GM23338 (cell line): Measurements from ENCODE around the gene DNAI1. TPM values are rescaled to one million over a fixed set of nuclear protein-coding genes. Genes with fewer than 3 reads are reported as not detected.

Experiments used
- ATAC-seq: fragments of 200-7000 bp; cut with Tn5 transposase; 3 replicates; pipeline ENCODE4 v1.9.1; 2020
- DNase-seq: peaks from one replicate; pipeline ENCODE4 v3.0.0-alpha.2; 2015; ENCODE audit warnings: low spot score
- H2AFZ ChIP-seq: fragments of 200-600 bp; sonication (generic); 2 replicates; pipeline ENCODE4 v1.8.0; 2016; ENCODE audit warnings: antibody characterized with exemption, mild to moderate bottlenecking, moderate library complexity
- H3F3A ChIP-seq: fragments of 200-600 bp; sonication (generic); replicated peaks from 2 replicates; pipeline ENCODE4 v1.8.0; 2017; ENCODE audit warnings: antibody characterized with exemption, mixed run types, low read depth
- H3K27ac ChIP-seq: fragments of 200-600 bp; sonication (generic); 2 replicates; pipeline ENCODE4 v1.6.1; 2016; ENCODE audit warnings: low read depth
- H3K27me3 ChIP-seq: fragments of 200-600 bp; sonication (generic); 2 replicates; pipeline ENCODE4 v1.8.0; 2016; ENCODE audit warnings: mild to moderate bottlenecking, mixed run types, moderate library complexity; ENCODE audit not compliant: insufficient read depth
- H3K36me3 ChIP-seq: fragments of 200-600 bp; sonication (generic); 2 replicates; pipeline ENCODE4 v1.8.0; 2016; ENCODE audit warnings: mild to moderate bottlenecking; ENCODE audit not compliant: insufficient read depth
- H3K4me1 ChIP-seq: fragments of 200-600 bp; sonication (generic); 2 replicates; pipeline ENCODE4 v1.8.0; 2016; ENCODE audit warnings: mild to moderate bottlenecking, moderate library complexity; ENCODE audit not compliant: insufficient read depth
- H3K4me2 ChIP-seq: fragments of 200-600 bp; sonication (generic); 2 replicates; pipeline ENCODE4 v1.7.1; 2017; ENCODE audit warnings: mixed run types
- H3K4me3 ChIP-seq: fragments of 200-600 bp; sonication (generic); 2 replicates; pipeline ENCODE4 v1.6.1; 2016; ENCODE audit warnings: mixed run types
- H3K79me2 ChIP-seq: fragments of 200-600 bp; sonication (generic); replicated peaks from 2 replicates; pipeline ENCODE4 v1.8.0; 2017; ENCODE audit warnings: mild to moderate bottlenecking; ENCODE audit not compliant: insufficient read depth
- H3K9me2 ChIP-seq: fragments of 200-600 bp; sonication (generic); 2 replicates; pipeline ENCODE4 v1.8.0; 2017; ENCODE audit not compliant: insufficient read depth
- H4K20me1 ChIP-seq: fragments of 200-600 bp; sonication (generic); replicated peaks from 2 replicates; pipeline ENCODE4 v1.8.0; 2017; ENCODE audit warnings: mild to moderate bottlenecking; ENCODE audit not compliant: insufficient read depth
- H3K27ac Mint-ChIP-seq: 2 replicates; pipeline ENCODE4 v1.8.0; 2020; ENCODE audit warnings: inconsistent platforms, mild to moderate bottlenecking, moderate library complexity, mixed read lengths
- H3K27me3 Mint-ChIP-seq: 3 replicates; pipeline ENCODE4 v1.8.0; 2022; ENCODE audit warnings: low read depth, mild to moderate bottlenecking, moderate library complexity, mixed read lengths, inconsistent platforms; ENCODE audit not compliant: insufficient read depth, poor library complexity
- H3K36me3 Mint-ChIP-seq: 3 replicates; pipeline ENCODE4 v1.8.0; 2021; ENCODE audit warnings: low read depth, mild to moderate bottlenecking, inconsistent platforms, moderate library complexity, mixed read lengths
- H3K4me1 Mint-ChIP-seq: 3 replicates; pipeline ENCODE4 v1.8.0; 2020; ENCODE audit warnings: mild to moderate bottlenecking, inconsistent platforms, mixed read lengths
- H3K4me3 Mint-ChIP-seq: 3 replicates; pipeline ENCODE4 v1.8.0; 2021; ENCODE audit warnings: moderate library complexity, mild to moderate bottlenecking, inconsistent platforms, mixed read lengths
- H3K9me3 Mint-ChIP-seq: 3 replicates; pipeline ENCODE4 v1.8.0; 2020; ENCODE audit warnings: moderate library complexity, mild to moderate bottlenecking, inconsistent platforms, mixed read lengths
- EZH2phosphoT487 ChIP-seq: fragments of 200-600 bp; sonication (generic); IDR thresholded peaks from one replicate; pipeline ENCODE4 v1.8.1; 2018; ENCODE audit warnings: antibody characterized with exemption; ENCODE audit not compliant: unreplicated experiment
- JUNB ChIP-seq: IDR thresholded peaks from one replicate; pipeline ENCODE4 v1.6.1; 2016; ENCODE audit warnings: antibody characterized with exemption; ENCODE audit not compliant: unreplicated experiment
- NANOG ChIP-seq: IDR thresholded peaks from 2 replicates; pipeline ENCODE4 v1.6.1; 2016; ENCODE audit warnings: antibody characterized with exemption, borderline replicate concordance
- POLR2AphosphoS5 ChIP-seq: IDR thresholded peaks from 2 replicates; pipeline ENCODE4 v1.6.1; 2016; ENCODE audit warnings: antibody characterized with exemption, low read depth
- ZNF114 ChIP-seq: fragments of 250-450 bp; sonication (Bioruptor Pico); IDR thresholded peaks from 2 replicates; pipeline ENCODE4 v1.5.0; 2020; ENCODE audit warnings: mild to moderate bottlenecking, moderate library complexity
- polyA plus RNA-seq: library from polyadenylated mRNA; unstranded; fragments of >200 nt; fragmentation: Nextera tagmentation; extraction: Ambion mirVana; gene quantifications from 2 replicates; pipeline ENCODE4 v1.2.1, GENCODE V29; 2016
- total RNA-seq: library from RNA; depleted of rRNA; stranded (reverse); fragments of >200 nt; shearing (Covaris generic); gene quantifications from 2 replicates; pipeline ENCODE4 v1.2.3, GENCODE V29; 2014
- TF ChIP-seq, protein P1 (sequence below), 2 experiments: fragments of 200-600 bp in 1 of 2; sonication (generic) in 1 of 2; conservative IDR thresholded peaks; 2 replicates each; pipeline versions ENCODE4 v1.5.1 to v1.6.1; 2016 to 2017; ENCODE audit warnings: antibody characterized with exemption in 2 of 2, low read depth in 2 of 2, mild to moderate bottlenecking in 2 of 2, moderate library complexity in 1 of 2
- TF ChIP-seq, protein P2 (sequence below): fragments of 250-450 bp; sonication (Bioruptor Pico); IDR thresholded peaks from 2 replicates; pipeline ENCODE4 v1.5.0; 2020; ENCODE audit warnings: mild to moderate bottlenecking, moderate library complexity
- TF ChIP-seq, protein P3 (sequence below): IDR thresholded peaks from 2 replicates; pipeline ENCODE4 v1.6.1; 2016; ENCODE audit warnings: antibody characterized with exemption
- TF ChIP-seq, protein P4 (sequence below): IDR thresholded peaks from one replicate; pipeline ENCODE4 v1.6.1; 2018; ENCODE audit warnings: antibody characterized with exemption; ENCODE audit not compliant: unreplicated experiment

Gene DNAI1
- total and polyA plus RNA-seq, 2 experiments from 2014 or later = 1.0 to 1.1 TPM

DNA sequence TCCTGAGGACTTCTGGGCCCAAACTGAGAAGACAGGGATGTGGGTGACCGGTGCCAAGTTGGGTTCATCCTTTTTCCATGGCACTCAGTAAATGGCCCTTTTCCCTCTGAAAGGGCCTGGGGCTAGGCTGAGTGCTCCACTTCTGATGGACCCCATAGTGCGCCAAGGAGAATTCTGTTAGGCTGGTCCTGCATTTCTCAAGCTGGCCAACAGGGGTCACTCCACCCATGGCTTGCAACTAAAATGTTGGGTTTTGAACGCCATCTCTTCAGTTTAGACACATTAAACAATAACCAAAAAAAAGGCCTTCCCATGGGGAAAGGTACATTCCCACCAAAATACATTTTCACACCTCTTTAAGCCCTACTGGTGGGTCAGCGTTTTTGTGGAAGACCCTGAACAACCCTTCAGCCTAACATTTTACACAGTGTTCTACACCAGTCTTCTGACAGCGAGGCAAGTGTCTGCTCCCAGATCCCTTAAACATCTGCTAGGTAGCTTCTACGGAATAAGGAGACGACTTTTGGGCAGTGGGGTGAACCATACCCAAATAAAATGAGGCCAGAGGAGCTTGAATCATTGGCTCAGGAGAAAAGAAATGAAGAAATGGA lies 103.6 kb downstream of the DNAI1 start:
- no peaks in the 10 kb centered on the region; the same call in 1 of the 2 replicates for H4K20me1 ChIP-seq
- H3K79me2 ChIP-seq = no peaks in the 10 kb centered on the region
- Mint-ChIP-seq H3K9me3 (no peaks in the 10 kb centered on the region), H3K27me3 (peaks cover 17% of the 10 kb centered on the region), H3K27ac (no peak overlapping the region), H3K4me3 (no peak overlapping the region), H3K36me3 (no peaks in the 10 kb centered on the region; the same call in 2 of the 3 replicates), H3K4me1 (peaks cover 53% of the 10 kb centered on the region)
- DNase-seq (peak; percentile 77), ATAC-seq (peak; percentile 5)
- H3K4me2 ChIP-seq = no peak overlapping the region
- H3F3A ChIP-seq = no peaks in the 10 kb centered on the region
- H2AFZ ChIP-seq = no peak overlapping the region
- no peaks in the 10 kb centered on the region for H3K36me3 ChIP-seq
- H3K27me3 ChIP-seq = no peaks in the 10 kb centered on the region
- H3K4me3 ChIP-seq = no peak overlapping the region
- H3K9me2 ChIP-seq = no peaks in the 10 kb centered on the region
- H3K4me1 ChIP-seq = peaks cover 24% of the 10 kb centered on the region
- TF ChIP-seq, protein P1, sequence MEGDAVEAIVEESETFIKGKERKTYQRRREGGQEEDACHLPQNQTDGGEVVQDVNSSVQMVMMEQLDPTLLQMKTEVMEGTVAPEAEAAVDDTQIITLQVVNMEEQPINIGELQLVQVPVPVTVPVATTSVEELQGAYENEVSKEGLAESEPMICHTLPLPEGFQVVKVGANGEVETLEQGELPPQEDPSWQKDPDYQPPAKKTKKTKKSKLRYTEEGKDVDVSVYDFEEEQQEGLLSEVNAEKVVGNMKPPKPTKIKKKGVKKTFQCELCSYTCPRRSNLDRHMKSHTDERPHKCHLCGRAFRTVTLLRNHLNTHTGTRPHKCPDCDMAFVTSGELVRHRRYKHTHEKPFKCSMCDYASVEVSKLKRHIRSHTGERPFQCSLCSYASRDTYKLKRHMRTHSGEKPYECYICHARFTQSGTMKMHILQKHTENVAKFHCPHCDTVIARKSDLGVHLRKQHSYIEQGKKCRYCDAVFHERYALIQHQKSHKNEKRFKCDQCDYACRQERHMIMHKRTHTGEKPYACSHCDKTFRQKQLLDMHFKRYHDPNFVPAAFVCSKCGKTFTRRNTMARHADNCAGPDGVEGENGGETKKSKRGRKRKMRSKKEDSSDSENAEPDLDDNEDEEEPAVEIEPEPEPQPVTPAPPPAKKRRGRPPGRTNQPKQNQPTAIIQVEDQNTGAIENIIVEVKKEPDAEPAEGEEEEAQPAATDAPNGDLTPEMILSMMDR (conservative IDR thresholded peaks at IDR 0.05; ENCODE audit: low read depth in 2 of 2) = peak; percentile 86 to 95
- TF ChIP-seq JUNB (no peak), NANOG (no peak)
- no peak overlapping the region for H3K27ac ChIP-seq

DNA sequence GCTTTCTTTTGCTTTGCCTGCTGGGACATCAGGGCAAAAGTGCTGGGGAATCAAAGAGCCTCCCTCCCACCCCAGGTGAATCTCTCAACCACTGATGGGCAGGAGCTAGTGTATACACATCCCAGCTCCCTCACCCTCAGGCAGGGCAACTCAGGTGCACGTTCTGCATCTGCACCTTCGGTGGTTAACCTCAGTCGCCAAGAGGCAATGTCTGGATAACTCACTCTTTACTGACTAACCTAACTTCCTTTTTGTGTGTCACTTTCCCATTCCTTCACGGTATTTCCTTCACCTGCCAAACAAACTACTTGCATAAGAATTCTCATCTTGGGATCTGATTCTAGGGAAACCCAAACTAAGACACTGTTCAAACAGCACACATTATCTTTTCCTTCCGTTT lies 104.7 kb downstream of the DNAI1 start:
- Histone ChIP-seq H3K27me3 (no peaks in the 10 kb centered on the region), H3K4me3 (no peak overlapping the region), H3K27ac (no peak overlapping the region), H3K79me2 (no peaks in the 10 kb centered on the region), H3K9me2 (no peaks in the 10 kb centered on the region), H3F3A (no peaks in the 10 kb centered on the region), H3K4me1 (peaks cover 24% of the 10 kb centered on the region), H3K36me3 (no peaks in the 10 kb centered on the region), H2AFZ (no peak overlapping the region), H3K4me2 (no peak overlapping the region), H4K20me1 (no peaks in the 10 kb centered on the region; the same call in 1 of the 2 replicates)
- no peak overlapping the region for H3K27ac Mint-ChIP-seq
- H3K4me1 Mint-ChIP-seq = peaks cover 54% of the 10 kb centered on the region
- H3K27me3 Mint-ChIP-seq = peaks cover 15% of the 10 kb centered on the region
- ATAC-seq (no peak), DNase-seq (no peak)
- H3K4me3 Mint-ChIP-seq = no peak overlapping the region
- no peaks in the 10 kb centered on the region; the same call in 2 of the 3 replicates for H3K9me3 Mint-ChIP-seq
- no peaks in the 10 kb centered on the region; the same call in 2 of the 3 replicates for H3K36me3 Mint-ChIP-seq
- TF ChIP-seq, protein P2, sequence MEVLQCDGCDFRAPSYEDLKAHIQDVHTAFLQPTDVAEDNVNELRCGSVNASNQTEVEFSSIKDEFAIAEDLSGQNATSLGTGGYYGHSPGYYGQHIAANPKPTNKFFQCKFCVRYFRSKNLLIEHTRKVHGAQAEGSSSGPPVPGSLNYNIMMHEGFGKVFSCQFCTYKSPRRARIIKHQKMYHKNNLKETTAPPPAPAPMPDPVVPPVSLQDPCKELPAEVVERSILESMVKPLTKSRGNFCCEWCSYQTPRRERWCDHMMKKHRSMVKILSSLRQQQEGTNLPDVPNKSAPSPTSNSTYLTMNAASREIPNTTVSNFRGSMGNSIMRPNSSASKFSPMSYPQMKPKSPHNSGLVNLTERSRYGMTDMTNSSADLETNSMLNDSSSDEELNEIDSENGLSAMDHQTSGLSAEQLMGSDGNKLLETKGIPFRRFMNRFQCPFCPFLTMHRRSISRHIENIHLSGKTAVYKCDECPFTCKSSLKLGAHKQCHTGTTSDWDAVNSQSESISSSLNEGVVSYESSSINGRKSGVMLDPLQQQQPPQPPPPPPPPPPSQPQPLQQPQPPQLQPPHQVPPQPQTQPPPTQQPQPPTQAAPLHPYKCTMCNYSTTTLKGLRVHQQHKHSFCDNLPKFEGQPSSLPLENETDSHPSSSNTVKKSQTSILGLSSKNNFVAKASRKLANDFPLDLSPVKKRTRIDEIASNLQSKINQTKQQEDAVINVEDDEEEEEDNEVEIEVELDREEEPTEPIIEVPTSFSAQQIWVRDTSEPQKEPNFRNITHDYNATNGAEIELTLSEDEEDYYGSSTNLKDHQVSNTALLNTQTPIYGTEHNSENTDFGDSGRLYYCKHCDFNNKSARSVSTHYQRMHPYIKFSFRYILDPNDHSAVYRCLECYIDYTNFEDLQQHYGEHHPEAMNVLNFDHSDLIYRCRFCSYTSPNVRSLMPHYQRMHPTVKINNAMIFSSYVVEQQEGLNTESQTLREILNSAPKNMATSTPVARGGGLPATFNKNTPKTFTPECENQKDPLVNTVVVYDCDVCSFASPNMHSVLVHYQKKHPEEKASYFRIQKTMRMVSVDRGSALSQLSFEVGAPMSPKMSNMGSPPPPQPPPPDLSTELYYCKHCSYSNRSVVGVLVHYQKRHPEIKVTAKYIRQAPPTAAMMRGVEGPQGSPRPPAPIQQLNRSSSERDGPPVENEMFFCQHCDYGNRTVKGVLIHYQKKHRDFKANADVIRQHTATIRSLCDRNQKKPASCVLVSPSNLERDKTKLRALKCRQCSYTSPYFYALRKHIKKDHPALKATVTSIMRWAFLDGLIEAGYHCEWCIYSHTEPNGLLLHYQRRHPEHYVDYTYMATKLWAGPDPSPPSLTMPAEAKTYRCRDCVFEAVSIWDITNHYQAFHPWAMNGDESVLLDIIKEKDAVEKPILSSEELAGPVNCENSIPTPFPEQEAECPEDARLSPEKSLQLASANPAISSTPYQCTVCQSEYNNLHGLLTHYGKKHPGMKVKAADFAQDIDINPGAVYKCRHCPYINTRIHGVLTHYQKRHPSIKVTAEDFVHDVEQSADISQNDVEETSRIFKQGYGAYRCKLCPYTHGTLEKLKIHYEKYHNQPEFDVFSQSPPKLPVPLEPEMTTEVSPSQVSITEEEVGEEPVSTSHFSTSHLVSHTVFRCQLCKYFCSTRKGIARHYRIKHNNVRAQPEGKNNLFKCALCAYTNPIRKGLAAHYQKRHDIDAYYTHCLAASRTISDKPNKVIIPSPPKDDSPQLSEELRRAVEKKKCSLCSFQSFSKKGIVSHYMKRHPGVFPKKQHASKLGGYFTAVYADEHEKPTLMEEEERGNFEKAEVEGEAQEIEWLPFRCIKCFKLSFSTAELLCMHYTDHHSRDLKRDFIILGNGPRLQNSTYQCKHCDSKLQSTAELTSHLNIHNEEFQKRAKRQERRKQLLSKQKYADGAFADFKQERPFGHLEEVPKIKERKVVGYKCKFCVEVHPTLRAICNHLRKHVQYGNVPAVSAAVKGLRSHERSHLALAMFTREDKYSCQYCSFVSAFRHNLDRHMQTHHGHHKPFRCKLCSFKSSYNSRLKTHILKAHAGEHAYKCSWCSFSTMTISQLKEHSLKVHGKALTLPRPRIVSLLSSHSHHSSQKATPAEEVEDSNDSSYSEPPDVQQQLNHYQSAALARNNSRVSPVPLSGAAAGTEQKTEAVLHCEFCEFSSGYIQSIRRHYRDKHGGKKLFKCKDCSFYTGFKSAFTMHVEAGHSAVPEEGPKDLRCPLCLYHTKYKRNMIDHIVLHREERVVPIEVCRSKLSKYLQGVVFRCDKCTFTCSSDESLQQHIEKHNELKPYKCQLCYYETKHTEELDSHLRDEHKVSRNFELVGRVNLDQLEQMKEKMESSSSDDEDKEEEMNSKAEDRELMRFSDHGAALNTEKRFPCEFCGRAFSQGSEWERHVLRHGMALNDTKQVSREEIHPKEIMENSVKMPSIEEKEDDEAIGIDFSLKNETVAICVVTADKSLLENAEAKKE (CRISPR knock-in tag) = no peak
- no peak for TF ChIP-seq EZH2phosphoT487
- TF ChIP-seq, protein P3, sequence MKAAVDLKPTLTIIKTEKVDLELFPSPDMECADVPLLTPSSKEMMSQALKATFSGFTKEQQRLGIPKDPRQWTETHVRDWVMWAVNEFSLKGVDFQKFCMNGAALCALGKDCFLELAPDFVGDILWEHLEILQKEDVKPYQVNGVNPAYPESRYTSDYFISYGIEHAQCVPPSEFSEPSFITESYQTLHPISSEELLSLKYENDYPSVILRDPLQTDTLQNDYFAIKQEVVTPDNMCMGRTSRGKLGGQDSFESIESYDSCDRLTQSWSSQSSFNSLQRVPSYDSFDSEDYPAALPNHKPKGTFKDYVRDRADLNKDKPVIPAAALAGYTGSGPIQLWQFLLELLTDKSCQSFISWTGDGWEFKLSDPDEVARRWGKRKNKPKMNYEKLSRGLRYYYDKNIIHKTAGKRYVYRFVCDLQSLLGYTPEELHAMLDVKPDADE = no peak
- TF ChIP-seq JUNB = no peak
- TF ChIP-seq, protein P4, sequence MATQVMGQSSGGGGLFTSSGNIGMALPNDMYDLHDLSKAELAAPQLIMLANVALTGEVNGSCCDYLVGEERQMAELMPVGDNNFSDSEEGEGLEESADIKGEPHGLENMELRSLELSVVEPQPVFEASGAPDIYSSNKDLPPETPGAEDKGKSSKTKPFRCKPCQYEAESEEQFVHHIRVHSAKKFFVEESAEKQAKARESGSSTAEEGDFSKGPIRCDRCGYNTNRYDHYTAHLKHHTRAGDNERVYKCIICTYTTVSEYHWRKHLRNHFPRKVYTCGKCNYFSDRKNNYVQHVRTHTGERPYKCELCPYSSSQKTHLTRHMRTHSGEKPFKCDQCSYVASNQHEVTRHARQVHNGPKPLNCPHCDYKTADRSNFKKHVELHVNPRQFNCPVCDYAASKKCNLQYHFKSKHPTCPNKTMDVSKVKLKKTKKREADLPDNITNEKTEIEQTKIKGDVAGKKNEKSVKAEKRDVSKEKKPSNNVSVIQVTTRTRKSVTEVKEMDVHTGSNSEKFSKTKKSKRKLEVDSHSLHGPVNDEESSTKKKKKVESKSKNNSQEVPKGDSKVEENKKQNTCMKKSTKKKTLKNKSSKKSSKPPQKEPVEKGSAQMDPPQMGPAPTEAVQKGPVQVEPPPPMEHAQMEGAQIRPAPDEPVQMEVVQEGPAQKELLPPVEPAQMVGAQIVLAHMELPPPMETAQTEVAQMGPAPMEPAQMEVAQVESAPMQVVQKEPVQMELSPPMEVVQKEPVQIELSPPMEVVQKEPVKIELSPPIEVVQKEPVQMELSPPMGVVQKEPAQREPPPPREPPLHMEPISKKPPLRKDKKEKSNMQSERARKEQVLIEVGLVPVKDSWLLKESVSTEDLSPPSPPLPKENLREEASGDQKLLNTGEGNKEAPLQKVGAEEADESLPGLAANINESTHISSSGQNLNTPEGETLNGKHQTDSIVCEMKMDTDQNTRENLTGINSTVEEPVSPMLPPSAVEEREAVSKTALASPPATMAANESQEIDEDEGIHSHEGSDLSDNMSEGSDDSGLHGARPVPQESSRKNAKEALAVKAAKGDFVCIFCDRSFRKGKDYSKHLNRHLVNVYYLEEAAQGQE = no peak
- TF ChIP-seq POLR2AphosphoS5 = no peak
- no peak for TF ChIP-seq ZNF114 (CRISPR knock-in tag)
